ENCODE data around the gene DGCR8.

- TF ChIP-seq POLR2A (IDR thresholded peaks at IDR 0.05): no peak
- TF ChIP-seq, protein P1, sequence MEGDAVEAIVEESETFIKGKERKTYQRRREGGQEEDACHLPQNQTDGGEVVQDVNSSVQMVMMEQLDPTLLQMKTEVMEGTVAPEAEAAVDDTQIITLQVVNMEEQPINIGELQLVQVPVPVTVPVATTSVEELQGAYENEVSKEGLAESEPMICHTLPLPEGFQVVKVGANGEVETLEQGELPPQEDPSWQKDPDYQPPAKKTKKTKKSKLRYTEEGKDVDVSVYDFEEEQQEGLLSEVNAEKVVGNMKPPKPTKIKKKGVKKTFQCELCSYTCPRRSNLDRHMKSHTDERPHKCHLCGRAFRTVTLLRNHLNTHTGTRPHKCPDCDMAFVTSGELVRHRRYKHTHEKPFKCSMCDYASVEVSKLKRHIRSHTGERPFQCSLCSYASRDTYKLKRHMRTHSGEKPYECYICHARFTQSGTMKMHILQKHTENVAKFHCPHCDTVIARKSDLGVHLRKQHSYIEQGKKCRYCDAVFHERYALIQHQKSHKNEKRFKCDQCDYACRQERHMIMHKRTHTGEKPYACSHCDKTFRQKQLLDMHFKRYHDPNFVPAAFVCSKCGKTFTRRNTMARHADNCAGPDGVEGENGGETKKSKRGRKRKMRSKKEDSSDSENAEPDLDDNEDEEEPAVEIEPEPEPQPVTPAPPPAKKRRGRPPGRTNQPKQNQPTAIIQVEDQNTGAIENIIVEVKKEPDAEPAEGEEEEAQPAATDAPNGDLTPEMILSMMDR (IDR thresholded peaks at IDR 0.05): no peak
- TF ChIP-seq POLR2AphosphoS5 (IDR thresholded peaks at IDR 0.05): no peak
Measured at GRCh38 chr22:20065896-20066616, 14.0 kb upstream of the DGCR8 start.
